ENCODE data around the gene ACVR1. TPM values are rescaled to one million over a fixed set of nuclear protein-coding genes. Genes with fewer than 3 reads are reported as not detected.

Gene ACVR1
- total and polyA plus RNA-seq, 9 donors: 16.1 to 36.9 (median 30.4) TPM

DNA sequence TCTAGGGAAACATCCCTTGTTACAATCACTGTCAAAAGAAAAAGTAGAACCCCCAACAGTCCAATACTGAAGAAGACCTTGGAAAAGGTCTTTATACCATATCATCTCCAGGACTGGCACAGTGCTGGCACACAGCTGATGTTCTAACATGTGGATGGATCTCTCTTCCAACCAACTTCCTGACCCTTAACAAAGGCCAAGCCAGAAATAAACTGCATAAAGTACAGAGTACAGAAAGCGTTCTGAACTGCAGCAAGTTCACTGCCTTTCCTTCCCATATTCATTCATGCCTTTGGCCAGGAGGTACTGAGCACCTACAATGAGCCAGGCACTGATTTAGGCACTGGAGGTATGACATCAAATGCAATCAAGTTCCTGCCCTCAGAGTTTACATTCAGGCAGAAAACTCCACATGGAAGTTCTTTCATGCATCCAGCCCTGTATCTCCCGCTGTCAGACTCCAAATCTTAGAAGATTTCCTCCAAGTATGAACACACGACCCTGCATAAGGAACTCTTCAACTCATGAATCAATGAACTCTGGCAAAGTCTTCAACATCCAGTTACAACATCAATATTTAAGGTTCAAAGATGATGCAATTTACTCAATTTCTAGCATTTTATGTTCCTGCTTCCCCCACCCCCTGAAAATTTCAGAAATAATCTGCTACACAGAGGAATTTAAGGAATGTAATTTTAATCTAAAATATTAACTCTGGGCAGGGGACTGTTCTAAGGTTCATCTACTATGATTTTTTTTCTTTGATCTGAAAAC, 33.8 kb downstream of the ACVR1 start:
- DNase-seq: no peak
- 71% methylated on average over 3 of the region's 3 CpGs for WGBS (ENCODE audit: insufficient coverage)
- Histone ChIP-seq H3K9me3 (replicated peaks; ENCODE audit: control insufficient read depth, low read depth, low read length) (no peaks in the 10 kb centered on the region), H3K4me3 (ENCODE audit: low read length) (no peak overlapping the region), H3K27ac (ENCODE audit: low read length) (no peak overlapping the region), H3K27me3 (ENCODE audit: control insufficient read depth, insufficient read depth, low read length) (no peaks in the 10 kb centered on the region), H3K4me1 (ENCODE audit: control insufficient read depth, insufficient read depth, low read length) (peaks cover 48% of the 10 kb centered on the region), H3K36me3 (ENCODE audit: control insufficient read depth, insufficient read depth, low read length) (no peaks in the 10 kb centered on the region)

DNA sequence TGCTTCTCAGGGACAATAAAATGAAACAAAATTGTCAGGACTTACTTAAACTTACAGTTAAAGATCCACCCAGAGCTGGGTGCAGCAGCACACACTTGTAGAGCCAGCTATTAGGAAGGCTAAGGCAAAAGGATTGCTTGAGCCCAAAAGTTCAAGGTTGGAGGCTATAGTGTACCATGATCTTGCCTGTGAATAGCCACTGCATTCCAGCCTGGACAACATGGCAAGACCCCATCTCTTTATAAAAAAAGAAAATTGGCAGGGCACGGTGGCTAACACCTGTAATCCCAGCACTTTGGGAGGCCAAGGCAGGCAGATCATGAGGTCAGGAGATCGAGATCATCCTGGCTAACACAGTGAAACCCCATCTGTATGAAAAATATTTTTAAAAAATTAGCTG, 34.6 kb downstream of the ACVR1 start:
- H3K27ac ChIP-seq (ENCODE audit: low read length): no peak overlapping the region
- H3K27me3 ChIP-seq (ENCODE audit: control insufficient read depth, insufficient read depth, low read length): no peaks in the 10 kb centered on the region
- peaks cover 2% of the 10 kb centered on the region for H3K36me3 ChIP-seq (ENCODE audit: control insufficient read depth, insufficient read depth, low read length)
- H3K9me3 ChIP-seq (replicated peaks; ENCODE audit: control insufficient read depth, low read depth, low read length): no peaks in the 10 kb centered on the region
- H3K4me1 ChIP-seq (ENCODE audit: control insufficient read depth, insufficient read depth, low read length): peaks cover 50% of the 10 kb centered on the region
- DNase-seq: no peak
- H3K4me3 ChIP-seq (ENCODE audit: low read length): no peak overlapping the region
- WGBS (ENCODE audit: insufficient coverage): 83% methylated on average over 1 of the region's 2 CpGs

DNA sequence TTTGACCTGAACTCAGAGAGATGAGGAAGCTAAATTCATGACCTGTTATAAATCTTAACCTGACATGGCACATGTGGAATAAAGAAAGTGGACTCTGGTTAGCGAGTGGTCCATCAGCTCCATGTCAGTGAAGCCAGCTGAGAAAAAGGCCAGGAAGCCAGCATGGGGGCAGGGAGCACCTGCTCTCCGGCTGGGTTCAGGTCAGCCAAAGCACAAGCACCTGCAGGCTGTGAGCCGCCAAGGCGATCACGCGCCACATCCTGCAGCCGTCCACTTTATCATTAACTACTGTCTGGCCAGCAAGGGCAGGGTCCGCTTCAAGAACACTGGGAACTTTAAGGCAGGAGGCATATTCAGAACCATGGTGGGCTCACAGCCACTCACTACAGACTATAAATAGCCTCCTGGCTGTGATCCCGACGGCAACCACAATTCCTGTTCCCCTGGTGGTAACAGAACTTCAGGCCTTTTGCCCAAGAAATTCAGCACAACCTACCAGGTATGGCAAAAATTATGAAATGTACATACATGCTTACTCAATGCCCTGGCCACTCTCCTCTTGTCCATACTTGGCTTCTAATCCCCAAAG, 35.5 kb downstream of the ACVR1 start:
- WGBS (ENCODE audit: insufficient coverage): 38% methylated on average over 8 of the region's 10 CpGs
- DNase-seq: peak; percentile 81
- H3K27me3 ChIP-seq (ENCODE audit: control insufficient read depth, insufficient read depth, low read length): no peaks in the 10 kb centered on the region
- H3K9me3 ChIP-seq (replicated peaks; ENCODE audit: control insufficient read depth, low read depth, low read length): no peaks in the 10 kb centered on the region
- H3K27ac ChIP-seq (ENCODE audit: low read length): peak overlapping the region; percentile 37
- H3K4me3 ChIP-seq (ENCODE audit: low read length): no peak overlapping the region
- peaks cover 3% of the 10 kb centered on the region for H3K36me3 ChIP-seq (ENCODE audit: control insufficient read depth, insufficient read depth, low read length)
- H3K4me1 ChIP-seq (ENCODE audit: control insufficient read depth, insufficient read depth, low read length): peaks cover 50% of the 10 kb centered on the region

DNA sequence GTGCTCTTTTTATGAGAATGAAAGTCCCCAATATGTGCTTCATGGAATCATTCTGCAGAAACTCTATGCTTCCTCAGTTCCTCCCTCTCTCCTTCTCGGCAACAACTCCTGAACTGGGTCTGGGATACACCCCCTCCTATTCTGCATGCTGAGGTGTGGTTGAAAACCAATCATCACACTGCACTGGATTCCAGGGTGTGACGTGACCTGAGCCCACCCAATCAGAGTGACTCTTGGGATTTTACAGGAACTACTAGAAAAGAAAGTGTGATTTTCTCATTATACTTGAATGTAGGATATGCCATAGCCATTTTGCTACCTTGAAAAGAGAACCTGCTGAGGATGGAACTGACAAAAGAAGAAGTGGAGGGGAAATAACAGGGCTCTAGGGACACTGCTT, 36.3 kb downstream of the ACVR1 start:
- no peak for DNase-seq
- no CpG with 5 or more reads among the region's 2 CpGs for WGBS (ENCODE audit: insufficient coverage)
- Histone ChIP-seq H3K27me3 (ENCODE audit: control insufficient read depth, insufficient read depth, low read length) (no peaks in the 10 kb centered on the region), H3K9me3 (replicated peaks; ENCODE audit: control insufficient read depth, low read depth, low read length) (no peaks in the 10 kb centered on the region), H3K4me3 (ENCODE audit: low read length) (no peak overlapping the region), H3K27ac (ENCODE audit: low read length) (peak overlapping the region; percentile 96), H3K36me3 (ENCODE audit: control insufficient read depth, insufficient read depth, low read length) (peaks cover 3% of the 10 kb centered on the region), H3K4me1 (ENCODE audit: control insufficient read depth, insufficient read depth, low read length) (peaks cover 50% of the 10 kb centered on the region)

DNA sequence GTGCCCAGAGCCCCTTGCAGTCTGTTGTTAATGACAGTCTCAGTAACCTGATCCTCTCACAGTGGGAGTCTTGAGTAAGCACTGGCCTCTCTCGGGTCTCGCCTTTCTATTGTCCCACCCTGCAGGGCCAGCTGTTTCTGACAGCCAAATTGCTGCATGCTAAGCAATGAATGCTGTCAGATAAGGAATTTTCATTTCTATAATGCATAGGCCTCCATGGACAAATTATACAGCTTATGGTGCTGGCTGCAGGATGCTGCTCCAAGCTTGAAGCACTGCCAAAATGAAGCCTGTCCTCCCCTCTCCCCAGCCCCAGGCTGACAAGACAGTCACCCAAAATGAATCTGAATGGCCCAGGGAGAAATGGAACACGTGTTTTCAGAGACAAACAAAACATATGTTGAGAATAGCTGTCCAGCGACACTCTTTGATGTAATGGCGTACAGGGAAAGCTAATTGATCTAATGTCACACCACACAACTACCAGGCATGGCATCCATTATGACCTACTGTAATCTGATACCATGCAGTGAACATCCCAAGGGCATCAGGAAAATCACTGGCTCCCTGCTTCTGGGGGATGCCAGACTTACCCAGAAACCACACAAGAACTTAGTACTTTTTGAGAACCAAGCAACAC, 36.8 kb downstream of the ACVR1 start:
- no peak overlapping the region for H3K4me3 ChIP-seq (ENCODE audit: low read length)
- peak; percentile 93 for DNase-seq
- H3K9me3 ChIP-seq (replicated peaks; ENCODE audit: control insufficient read depth, low read depth, low read length): no peaks in the 10 kb centered on the region
- peak overlapping the region; percentile 96 for H3K27ac ChIP-seq (ENCODE audit: low read length)
- peaks cover 3% of the 10 kb centered on the region for H3K36me3 ChIP-seq (ENCODE audit: control insufficient read depth, insufficient read depth, low read length)
- 40% methylated on average over 2 of the region's 5 CpGs for WGBS (ENCODE audit: insufficient coverage)
- H3K27me3 ChIP-seq (ENCODE audit: control insufficient read depth, insufficient read depth, low read length): no peaks in the 10 kb centered on the region
- H3K4me1 ChIP-seq (ENCODE audit: control insufficient read depth, insufficient read depth, low read length): peaks cover 50% of the 10 kb centered on the region

DNA sequence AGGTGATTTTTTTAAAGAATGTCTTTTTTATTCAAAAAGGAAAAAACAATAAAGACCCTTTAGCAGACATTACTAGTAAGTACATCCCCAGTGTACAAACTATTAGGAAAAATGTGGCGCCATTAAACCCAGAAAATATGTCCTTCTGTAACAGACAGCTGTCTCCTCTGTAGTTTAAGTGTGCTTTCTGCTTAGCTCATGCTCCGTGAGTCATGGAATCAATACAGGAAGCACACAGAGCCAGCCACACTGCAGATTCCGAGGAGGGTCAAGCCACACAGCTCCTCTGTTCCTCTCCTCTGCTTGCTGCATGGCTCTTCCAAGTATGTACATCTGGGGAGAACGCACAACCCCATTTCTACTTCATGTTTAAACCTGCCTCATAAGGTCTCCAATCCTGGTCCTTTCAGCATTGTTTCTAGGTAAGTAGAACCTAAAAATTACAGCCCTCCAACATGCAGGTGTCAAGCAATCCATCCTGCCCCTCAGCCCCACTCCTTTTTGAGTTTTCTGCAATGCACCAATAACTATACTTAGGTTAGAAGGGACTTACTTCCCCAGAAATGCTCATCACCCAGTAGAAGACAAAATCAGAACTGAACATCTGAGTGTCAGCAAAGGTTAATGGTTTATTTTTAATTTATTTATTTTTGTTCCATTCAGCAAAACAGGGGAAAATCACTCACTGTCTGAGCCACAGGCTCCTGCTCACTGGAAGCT, 37.5 kb downstream of the ACVR1 start:
- Histone ChIP-seq H3K9me3 (replicated peaks; ENCODE audit: control insufficient read depth, low read depth, low read length) (no peaks in the 10 kb centered on the region), H3K36me3 (ENCODE audit: control insufficient read depth, insufficient read depth, low read length) (peaks cover 3% of the 10 kb centered on the region), H3K27me3 (ENCODE audit: control insufficient read depth, insufficient read depth, low read length) (no peaks in the 10 kb centered on the region), H3K4me1 (ENCODE audit: control insufficient read depth, insufficient read depth, low read length) (peaks cover 46% of the 10 kb centered on the region), H3K27ac (ENCODE audit: low read length) (peak overlapping the region; percentile 96), H3K4me3 (ENCODE audit: low read length) (peak overlapping the region; percentile 39)
- peak; percentile 94 for DNase-seq
- 8% methylated on average over 3 of the region's 4 CpGs for WGBS (ENCODE audit: insufficient coverage)

DNA sequence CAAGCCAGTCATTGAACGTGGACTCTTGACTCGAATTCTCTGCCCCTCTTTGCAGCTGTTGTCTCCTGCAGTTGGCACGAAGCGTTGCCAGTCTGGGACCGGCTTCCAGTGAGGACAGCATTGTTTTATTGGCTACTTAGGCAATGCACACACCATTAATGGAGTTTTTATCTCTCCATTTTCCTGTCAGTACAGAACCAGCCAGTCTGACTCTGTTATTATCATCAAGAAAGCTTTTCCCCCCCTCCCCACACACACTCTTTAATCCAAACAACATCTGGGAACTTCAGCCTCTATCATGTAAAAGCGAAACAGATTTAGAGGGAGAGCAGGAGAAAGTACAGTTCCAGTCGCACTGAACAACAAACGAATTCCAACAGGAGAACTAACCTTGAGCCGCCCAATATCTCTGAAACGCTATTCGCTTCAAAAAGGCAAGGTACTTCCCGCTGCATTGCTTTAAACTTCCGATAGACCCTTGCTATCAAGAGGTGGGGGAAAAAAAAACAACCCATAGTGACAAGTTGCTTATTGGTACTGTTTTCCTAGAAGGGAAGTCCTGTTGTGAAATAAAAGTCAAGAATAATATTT, 38.2 kb downstream of the ACVR1 start:
- Histone ChIP-seq H3K9me3 (replicated peaks; ENCODE audit: control insufficient read depth, low read depth, low read length) (no peaks in the 10 kb centered on the region), H3K27ac (ENCODE audit: low read length) (peak overlapping the region; percentile 96), H3K4me1 (ENCODE audit: control insufficient read depth, insufficient read depth, low read length) (peaks cover 46% of the 10 kb centered on the region), H3K4me3 (ENCODE audit: low read length) (peak overlapping the region; percentile 39), H3K36me3 (ENCODE audit: control insufficient read depth, insufficient read depth, low read length) (peaks cover 5% of the 10 kb centered on the region), H3K27me3 (ENCODE audit: control insufficient read depth, insufficient read depth, low read length) (no peaks in the 10 kb centered on the region)
- WGBS (ENCODE audit: insufficient coverage): 16% methylated on average over 5 of the region's 13 CpGs
- DNase-seq: peak; percentile 87

DNA sequence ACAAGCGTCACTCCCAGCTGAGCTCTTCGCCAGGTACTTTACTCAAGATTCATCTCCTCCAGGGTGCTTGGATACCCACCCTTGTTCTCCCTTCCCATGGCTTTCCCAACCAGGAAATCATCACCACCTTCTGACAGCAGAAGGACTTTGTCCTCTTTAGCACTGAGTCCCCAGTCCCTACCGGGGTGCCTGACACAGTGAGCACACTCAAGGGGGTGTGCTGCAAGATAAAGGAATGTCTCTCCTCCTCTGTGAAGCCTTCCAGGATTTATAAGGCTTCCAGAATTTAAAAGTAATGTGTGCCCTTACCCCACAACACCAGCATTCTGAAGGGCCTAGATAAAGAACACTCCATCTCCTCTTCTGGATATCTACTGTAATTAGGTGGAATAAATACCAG, 39.6 kb downstream of the ACVR1 start:
- Histone ChIP-seq H3K36me3 (ENCODE audit: control insufficient read depth, insufficient read depth, low read length) (peaks cover 6% of the 10 kb centered on the region), H3K4me3 (ENCODE audit: low read length) (no peak overlapping the region), H3K4me1 (ENCODE audit: control insufficient read depth, insufficient read depth, low read length) (peaks cover 42% of the 10 kb centered on the region), H3K9me3 (replicated peaks; ENCODE audit: control insufficient read depth, low read depth, low read length) (no peaks in the 10 kb centered on the region), H3K27me3 (ENCODE audit: control insufficient read depth, insufficient read depth, low read length) (no peaks in the 10 kb centered on the region), H3K27ac (ENCODE audit: low read length) (no peak overlapping the region)
- 90% methylated on average over 3 of the region's 3 CpGs for WGBS (ENCODE audit: insufficient coverage)
- DNase-seq: no peak

DNA sequence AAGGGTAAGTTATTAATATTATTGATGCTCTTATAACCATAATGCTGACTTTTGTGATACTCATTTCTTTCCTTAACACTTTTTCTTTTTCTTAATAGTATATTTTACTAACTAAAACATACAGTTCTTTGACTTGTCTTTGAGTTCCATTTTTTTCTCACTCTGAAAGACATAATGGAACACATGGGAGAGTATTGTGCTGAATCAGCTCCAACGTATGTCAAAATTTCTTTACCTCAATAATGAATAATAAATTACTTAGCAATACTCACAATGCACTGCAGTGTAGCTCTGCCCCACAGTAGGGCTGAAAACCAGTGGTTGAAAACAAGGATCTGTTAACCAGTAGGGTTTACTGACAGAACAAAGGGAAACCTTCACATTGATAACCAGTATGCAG, 40.7 kb downstream of the ACVR1 start:
- Histone ChIP-seq H3K27me3 (ENCODE audit: control insufficient read depth, insufficient read depth, low read length) (no peaks in the 10 kb centered on the region), H3K4me1 (ENCODE audit: control insufficient read depth, insufficient read depth, low read length) (peaks cover 35% of the 10 kb centered on the region), H3K36me3 (ENCODE audit: control insufficient read depth, insufficient read depth, low read length) (peaks cover 6% of the 10 kb centered on the region), H3K4me3 (ENCODE audit: low read length) (no peak overlapping the region), H3K27ac (ENCODE audit: low read length) (no peak overlapping the region), H3K9me3 (replicated peaks; ENCODE audit: control insufficient read depth, low read depth, low read length) (no peaks in the 10 kb centered on the region)
- no CpG with 5 or more reads among the region's 1 CpG for WGBS (ENCODE audit: insufficient coverage)
- DNase-seq: no peak
